ENCODE results near the gene BAIAP3. TPM values are rescaled to one million over a fixed set of nuclear protein-coding genes. Genes with fewer than 3 reads are reported as not detected.

The BAIAP3 gene
- total and polyA plus RNA-seq, 10 of the 15 experiments (the other 5 are each of a cell fraction or from before 2014, with no cell fraction given): 0.03 to 0.56 (median 0.17) TPM; not detected in 3

DNA sequence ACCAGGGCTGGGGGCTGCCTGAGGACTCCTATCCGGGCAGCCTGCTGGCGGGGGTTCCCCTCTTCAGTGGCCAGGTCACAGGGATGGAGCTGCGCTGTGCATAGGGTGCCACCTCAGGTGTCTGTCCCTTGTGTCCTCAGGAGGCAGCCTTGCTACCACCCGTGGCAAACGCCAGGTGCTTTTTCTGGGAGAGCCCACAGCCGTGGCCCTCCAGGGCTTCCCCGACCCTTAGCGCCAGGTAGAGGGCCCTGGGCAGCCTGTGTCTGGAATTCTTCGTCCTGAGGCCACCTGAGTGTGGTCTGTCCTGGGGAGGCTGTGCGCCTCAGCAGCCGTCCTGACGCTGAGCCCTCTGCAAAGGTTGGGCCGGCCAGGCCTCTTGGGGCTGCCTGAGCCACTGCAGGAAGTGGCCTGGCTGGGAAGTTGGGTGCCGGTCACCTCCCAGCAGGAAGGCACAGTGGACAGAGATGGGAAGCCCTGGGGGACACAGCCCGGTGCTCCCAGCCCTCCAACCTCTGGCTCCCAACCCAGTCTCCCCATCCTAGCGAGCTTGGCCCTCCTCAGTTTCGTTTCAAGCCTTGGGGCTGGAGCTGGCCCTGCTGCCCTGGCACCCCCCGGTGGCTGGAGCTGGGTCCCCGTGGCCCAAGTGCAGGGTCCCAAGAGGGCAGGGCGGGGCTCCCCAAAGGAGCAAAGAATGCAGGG lies 7.6 kb upstream of the BAIAP3 start:
- TF ChIP-seq POLR2A (IDR thresholded peaks at IDR 0.05; ENCODE audit: low read depth, low read length) (peak; percentile 69), YY1 (IDR thresholded peaks at IDR 0.05; ENCODE audit: low read depth, low read length) (no peak), POLR2AphosphoS5 (IDR thresholded peaks at IDR 0.05; ENCODE audit: low read length) (0 out of 2 replicates have a peak, but pooled peaks have one; percentile 53), POLR2AphosphoS2 (IDR thresholded peaks at IDR 0.05; ENCODE audit: low read depth, low read length) (peak; percentile 82; the same call in 1 of the 2 replicates)
- TF ChIP-seq, protein P1, sequence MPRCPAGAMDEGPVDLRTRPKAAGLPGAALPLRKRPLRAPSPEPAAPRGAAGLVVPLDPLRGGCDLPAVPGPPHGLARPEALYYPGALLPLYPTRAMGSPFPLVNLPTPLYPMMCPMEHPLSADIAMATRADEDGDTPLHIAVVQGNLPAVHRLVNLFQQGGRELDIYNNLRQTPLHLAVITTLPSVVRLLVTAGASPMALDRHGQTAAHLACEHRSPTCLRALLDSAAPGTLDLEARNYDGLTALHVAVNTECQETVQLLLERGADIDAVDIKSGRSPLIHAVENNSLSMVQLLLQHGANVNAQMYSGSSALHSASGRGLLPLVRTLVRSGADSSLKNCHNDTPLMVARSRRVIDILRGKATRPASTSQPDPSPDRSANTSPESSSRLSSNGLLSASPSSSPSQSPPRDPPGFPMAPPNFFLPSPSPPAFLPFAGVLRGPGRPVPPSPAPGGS (IDR thresholded peaks at IDR 0.05; ENCODE audit: borderline replicate concordance, insufficient read depth, low read depth, low read length, poor library complexity, severe bottlenecking): peak; percentile 35
- FAIRE-seq: no peak
- no TSS peak for BruUV-seq (replicated peaks)
- SMC1A ChIA-PET (ENCODE audit: uncharacterized antibody, unreplicated experiment): no interaction called here
- Histone ChIP-seq H3K27me3 (replicated peaks in 1 of 2; ENCODE audit: control insufficient read depth in 2 of 2, insufficient read depth in 2 of 2, low read length in 1 of 2) (no peaks in the 10 kb centered on the region), H3K79me2 (ENCODE audit: control insufficient read depth, insufficient read depth, low read length) (no peaks in the 10 kb centered on the region), H3K27ac (ENCODE audit: control insufficient read depth, insufficient read depth) (no peak overlapping the region), H3K4me2 (ENCODE audit: control insufficient read depth, insufficient read depth) (no peak overlapping the region), H4K20me1 (ENCODE audit: control insufficient read depth, insufficient read depth) (no peaks in the 10 kb centered on the region), H3K9me3 (replicated peaks; ENCODE audit: control insufficient read depth, insufficient read depth, low read length) (peaks cover 2% of the 10 kb centered on the region; the same call in 2 of the 3 replicates), H3K36me3 (ENCODE audit: control insufficient read depth in 2 of 2, insufficient read depth in 2 of 2, low read length in 1 of 2) (peaks cover 0 to 15% of the 10 kb centered on the region in 2 experiments; a peak in 3 of 4 replicates), H3K4me1 (ENCODE audit: control insufficient read depth, insufficient read depth, low read length) (peaks cover 3% of the 10 kb centered on the region; the same call in 1 of the 2 replicates), H2AFZ (ENCODE audit: control insufficient read depth, low read depth, low read length) (no peak overlapping the region), H3K4me3 (no peak overlapping the region), H3K9ac (ENCODE audit: control insufficient read depth, insufficient read depth, low read length) (no peak overlapping the region)
- intact Hi-C loops (cut with micrococcal nuclease; ENCODE audit: unreplicated experiment): no loop called here
- peak; percentile 33 for ATAC-seq
- in situ Hi-C loops (cut with MboI): no loop called here
- POLR2A ChIA-PET: interaction anchor here (0.6 kb wide), 1 partner anchor 871 kb away, joined by 14 read pairs; no protein-coding TSS in a partner anchor
- DNase-seq (ENCODE audit: low read depth, low spot score): no peak
- RAD21 ChIA-PET (ENCODE audit: unreplicated experiment): interaction anchor here (0.7 kb wide), 1 partner anchor 17 kb away, joined by 3 read pairs; no protein-coding TSS in a partner anchor
- 18% methylated on average over 20 of the region's 20 CpGs for WGBS (ENCODE audit: insufficient coverage, insufficient replicate concordance, low lambda C conversion rate, missing lambda C conversion rate)
- CTCF ChIA-PET: no interaction called here
